K562 (cell line): ENCODE results near the gene L3HYPDH. TPM values are rescaled to one million over a fixed set of nuclear protein-coding genes. Genes with fewer than 3 reads are reported as not detected.

Source experiments
- ATAC-seq: fragments of 200-7000 bp; cut with Tn5 transposase; 3 replicates; pipeline ENCODE4 v1.9.1; 2020; ENCODE audit warnings: moderate library complexity
- BruUV-seq: library from RNA; stranded (reverse); fragments of 400-500 nt; replicated peaks from 2 replicates; lab custom pipeline; 2021; lab: Mats Ljungman, UMichigan
- CTCF ChIA-PET: fragments of 300-600 bp; formaldehyde crosslinking; extraction: SDS; loops from one replicate; lab custom pipeline; 2021; ENCODE audit warnings: low intra/inter-chr PET ratio; lab: Yijun Ruan, JAX
- POLR2A ChIA-PET: fragments of 300-600, 350-650 bp; sonication (Branson Sonifier 250); formaldehyde crosslinking; extraction: SDS; loops from one replicate; lab custom pipeline; 2021; ENCODE audit warnings: antibody characterized with exemption, inconsistent platforms; lab: Yijun Ruan, JAX
- DNase-seq, 4 experiments: peaks; one replicate each; pipeline versions ENCODE4 v3.0.0 to v3.0.0-alpha.2; 2011 to 2018; ENCODE audit warnings: low spot score in 3 of 4, mixed read lengths in 3 of 4; ENCODE audit errors: extremely low read depth in 1 of 4
- FAIRE-seq: peaks from 2 replicates; lab custom pipeline; 2011; peaks lifted over from hg19 to GRCh38; lab: Jason Lieb, UNC
- H2AFZ ChIP-seq: 2 replicates; pipeline ENCODE4 v1.6.0; 2011; ENCODE audit warnings: low read depth, low read length, control low read depth, inconsistent platforms
- H3K27ac ChIP-seq: fragments of 200-600 bp; 3 replicates; pipeline ENCODE4 v1.8.0; 2011; ENCODE audit warnings: low read depth, mild to moderate bottlenecking, control low read depth, inconsistent platforms, low read length, moderate library complexity, mixed read lengths; ENCODE audit errors: extremely low read depth
- H3K27me3 ChIP-seq, 2 experiments: fragments of 300-600 bp in 1 of 2; 2 replicates in 1 of 2; 3 replicates in 1 of 2; pipeline versions ENCODE4 v1.6.0 to v1.8.0; 2011; ENCODE audit warnings: inconsistent platforms in 2 of 2, low read length in 2 of 2, mild to moderate bottlenecking in 1 of 2, mixed read lengths in 1 of 2, moderate library complexity in 1 of 2; ENCODE audit not compliant: control insufficient read depth in 2 of 2, insufficient read depth in 2 of 2
- H3K36me3 ChIP-seq: fragments of 300-600 bp; 3 replicates; pipeline ENCODE4 v1.8.0; 2011; ENCODE audit warnings: mild to moderate bottlenecking, low read length, inconsistent platforms; ENCODE audit not compliant: control insufficient read depth, insufficient read depth
- H3K4me1 ChIP-seq, 2 experiments: fragments of 200-600 bp in 1 of 2; replicated peaks in 1 of 2; 2 replicates in 1 of 2; 3 replicates in 1 of 2; pipeline versions ENCODE4 v1.5.1 to v1.8.0; 2011; ENCODE audit warnings: inconsistent platforms in 2 of 2, low read length in 2 of 2, mild to moderate bottlenecking in 1 of 2, mixed read lengths in 1 of 2, moderate library complexity in 1 of 2; ENCODE audit not compliant: control insufficient read depth in 2 of 2, insufficient read depth in 2 of 2
- H3K4me2 ChIP-seq: 2 replicates; pipeline ENCODE4 v1.6.1; 2011; ENCODE audit warnings: low read length, control low read depth, inconsistent platforms, mixed read lengths; ENCODE audit not compliant: insufficient read depth
- H3K4me3 ChIP-seq: fragments of 200-600 bp; sonication (generic), shearing (Covaris generic); 2 replicates; pipeline ENCODE4 v1.5.1; 2016; ENCODE audit warnings: control low read depth, inconsistent platforms
- H3K79me2 ChIP-seq: fragments of 200-600 bp; 3 replicates; pipeline ENCODE4 v1.8.0; 2011; ENCODE audit warnings: low read length, inconsistent platforms; ENCODE audit not compliant: control insufficient read depth, insufficient read depth
- H3K9ac ChIP-seq, 2 experiments: 2 replicates each; pipeline versions ENCODE4 v1.6.0 to v1.6.1; 2011; ENCODE audit warnings: low read depth in 2 of 2, low read length in 2 of 2, control low read depth in 1 of 2, inconsistent platforms in 1 of 2, mild to moderate bottlenecking in 1 of 2, mixed read lengths in 1 of 2; ENCODE audit not compliant: insufficient read depth in 1 of 2
- H3K9me1 ChIP-seq: one replicate; pipeline ENCODE4 v1.6.0; 2011; ENCODE audit warnings: inconsistent platforms, mild to moderate bottlenecking, low read length, moderate library complexity; ENCODE audit not compliant: control insufficient read depth, insufficient read depth
- H3K9me3 ChIP-seq: replicated peaks from 2 replicates; pipeline ENCODE4 v1.5.1; 2011; ENCODE audit warnings: low read depth, low read length, inconsistent platforms; ENCODE audit not compliant: control insufficient read depth, insufficient read depth
- H4K20me1 ChIP-seq: replicated peaks from 2 replicates; pipeline ENCODE4 v1.6.1; 2011; ENCODE audit warnings: low read length, inconsistent platforms, mixed read lengths; ENCODE audit not compliant: control insufficient read depth, insufficient read depth
- ARHGAP35 ChIP-seq: fragments of 450-650 bp; IDR thresholded peaks from 2 replicates; pipeline ENCODE4 v1.6.1; 2018; ENCODE audit not compliant: partially characterized antibody
- CHD4 ChIP-seq: fragments of 200-600 bp; sonication (generic); IDR thresholded peaks from 3 replicates; pipeline ENCODE4 v1.6.1; 2012; ENCODE audit warnings: low read depth, mild to moderate bottlenecking, mixed read lengths, low read length, inconsistent platforms; ENCODE audit not compliant: insufficient read depth, insufficient replicate concordance, poor library complexity, severe bottlenecking
- MBD2 ChIP-seq: sonication (generic); IDR thresholded peaks from 2 replicates; pipeline ENCODE4 v1.6.1; 2016; ENCODE audit warnings: low read depth, borderline replicate concordance
- SNAPC5 ChIP-seq: fragments of 250-450 bp; sonication (Bioruptor Pico); IDR thresholded peaks from 2 replicates; pipeline ENCODE4 v1.8.0; 2021; ENCODE audit warnings: moderate library complexity, mild to moderate bottlenecking, inconsistent platforms
- ZBTB1 ChIP-seq: sonication (generic); formaldehyde crosslinking; IDR thresholded peaks from 2 replicates; pipeline ENCODE4 v1.8.1; 2023; ENCODE audit warnings: missing genetic modification reagents, low read depth, mild to moderate bottlenecking, borderline replicate concordance
- ZBTB26 ChIP-seq: fragments of 450-650 bp; formaldehyde crosslinking; IDR thresholded peaks from 2 replicates; pipeline ENCODE4 v1.4.0; 2022; ENCODE audit warnings: missing genetic modification characterization
- ZBTB40 ChIP-seq, 2 experiments: fragments of 450-650 bp in 1 of 2; sonication (generic) in 1 of 2; formaldehyde crosslinking in 1 of 2; IDR thresholded peaks; 2 replicates each; pipeline versions ENCODE4 v1.7.1 to v1.9.0; 2016 to 2022; ENCODE audit warnings: inconsistent platforms in 1 of 2, mild to moderate bottlenecking in 1 of 2, missing genetic modification reagents in 1 of 2
- ZNF232 ChIP-seq: sonication (generic); formaldehyde crosslinking; IDR thresholded peaks from 2 replicates; pipeline ENCODE4 v1.8.0; 2022; ENCODE audit warnings: mild to moderate bottlenecking, missing genetic modification reagents
- ZNF75A ChIP-seq: fragments of 450-650 bp; formaldehyde crosslinking; IDR thresholded peaks from 2 replicates; pipeline ENCODE4 v1.4.0; 2020; ENCODE audit warnings: mild to moderate bottlenecking
- WGBS: fragments of 100-300 bp; shearing (Covaris generic); methylation state at CpG from one replicate; pipeline ENCODE4 v1.1.6; 2016; ENCODE audit warnings: low coverage, mixed read lengths; ENCODE audit not compliant: insufficient coverage; ENCODE audit errors: missing lambda C conversion rate; 5-methylcytosine and 5-hydroxymethylcytosine counted together
- in situ Hi-C: fragments of 300-500 bp; cut with MboI; formaldehyde crosslinking; loops from 4 replicates; pipeline ENCODE4 v1.15.0; 2018; ENCODE audit warnings: inconsistent platforms, mixed read lengths
- intact Hi-C: fragments of 100-400 bp; cut with micrococcal nuclease; formaldehyde crosslinking; loops from 2 replicates; pipeline ENCODE4 v1.14.2; 2022
- polyA plus RNA-seq, 8 experiments: library from polyadenylated mRNA; depleted of rRNA in 4 of 8; stranded (reverse) in 5 of 8; unstranded in 3 of 8; fragments of >200 nt; fragmentation: Nextera tagmentation in 2 of 8; fragmentation: Illumina TruSeq in 1 of 8; extraction: Ambion mirVana in 2 of 8; extraction: Trizol in 1 of 8; gene quantifications; 2 replicates each; pipeline versions ENCODE4 v1.2.1 to v1.2.3, GENCODE V29; 2011 to 2014; ENCODE audit warnings: inconsistent platforms in 1 of 8, missing spikeins in 1 of 8
- total RNA-seq, 7 experiments: library from RNA; depleted of rRNA in 6 of 7; stranded (reverse); fragments of >200 nt in 6 of 7; fragmentation: Illumina TruSeq in 2 of 7; extraction: Trizol in 2 of 7; gene quantifications; 2 replicates each; pipeline versions ENCODE4 v1.2.1 to v1.2.3, GENCODE V29; 2011 to 2021; ENCODE audit warnings: low replicate concordance in 1 of 7

The L3HYPDH gene
- total and polyA plus RNA-seq, 9 of the 15 experiments (the other 6 are each of a cell fraction or from before 2014, with no cell fraction given), result 12.8 to 36.5 (median 19.3) TPM

GRCh38 chr14:59507752-59508103, 23.5 kb upstream of the L3HYPDH start:
- Histone ChIP-seq H3K4me3 (no peak overlapping the region), H3K4me2 (no peak overlapping the region), H3K9me3 (no peaks in the 10 kb centered on the region), H4K20me1 (no peaks in the 10 kb centered on the region), H3K27ac (no peak overlapping the region), H3K27me3 (no peaks in the 10 kb centered on the region), H3K4me1 (no peaks in the 10 kb centered on the region), H3K36me3 (peaks cover 12% of the 10 kb centered on the region; the same call in 2 of the 3 replicates), H2AFZ (no peak overlapping the region), H3K9ac (no peak overlapping the region), H3K79me2 (no peaks in the 10 kb centered on the region), H3K9me1 (no peaks in the 10 kb centered on the region)
- ChIA-PET CTCF (interaction anchor here (0.6 kb wide), 2 partner anchors 69 to 76 kb away, joined by 3 read pairs; partner anchors contain the start of gene CCDC175), POLR2A (interaction anchor here (1.0 to 2.1 kb wide), 3 partner anchors 11 to 68 kb away, joined by 3 to 5 read pairs (median 3); partner anchors contain the start of genes JKAMP and L3HYPDH)
- ATAC-seq, result no peak
- FAIRE-seq, result no peak
- BruUV-seq, result no TSS peak
- intact Hi-C loops, result loop anchor here (1.0 to 10.0 kb wide), 2 partner anchors 69 to 677 kb away; partner anchors contain the start of gene CCDC175
- no peak for DNase-seq
- no peak for TF ChIP-seq ARHGAP35
- no peak for TF ChIP-seq ZNF232
- no peak for TF ChIP-seq ZBTB40 (IDR thresholded peaks at IDR 0.05)
- TF ChIP-seq ZBTB40 (CRISPR knock-in tag; IDR thresholded peaks at IDR 0.05), result no peak
- TF ChIP-seq CHD4, result no peak
- TF ChIP-seq MBD2, result no peak
- no peak for TF ChIP-seq SNAPC5 (CRISPR knock-in tag)
- TF ChIP-seq ZNF75A (CRISPR knock-in tag), result no peak
- no peak for TF ChIP-seq ZBTB26 (CRISPR knock-in tag)
- TF ChIP-seq ZBTB1 (CRISPR knock-in tag), result no peak
- 93% methylated on average over 2 of the region's 3 CpGs for WGBS
- in situ Hi-C loops, result no loop called here
